Type B pancreatic cell (in vitro differentiated cells): ENCODE results near the gene TDRD10. TPM values are rescaled to one million over a fixed set of nuclear protein-coding genes. Genes with fewer than 3 reads are reported as not detected.

ENCODE experiments used
- DNase-seq: peaks from one replicate; pipeline ENCODE4 v3.0.0; 2021; ENCODE audit warnings: mixed read lengths; ENCODE audit not compliant: unreplicated experiment; ENCODE audit errors: extremely low spot score
- H3K27ac Mint-ChIP-seq: 2 replicates; pipeline ENCODE4 v1.8.0; 2021; ENCODE audit warnings: mild to moderate bottlenecking, mixed read lengths
- H3K27me3 Mint-ChIP-seq: 2 replicates; pipeline ENCODE4 v1.8.0; 2021; ENCODE audit warnings: mixed read lengths
- H3K36me3 Mint-ChIP-seq: 2 replicates; pipeline ENCODE4 v1.8.0; 2021; ENCODE audit warnings: mixed read lengths
- H3K4me1 Mint-ChIP-seq: one replicate; pipeline ENCODE4 v1.8.0; 2021; ENCODE audit warnings: mixed read lengths; ENCODE audit not compliant: unreplicated experiment
- H3K4me3 Mint-ChIP-seq: 2 replicates; pipeline ENCODE4 v1.8.0; 2021; ENCODE audit warnings: mild to moderate bottlenecking, mixed read lengths
- H3K9me3 Mint-ChIP-seq: 2 replicates; pipeline ENCODE4 v1.8.0; 2021; ENCODE audit warnings: mixed read lengths
- total RNA-seq: library from RNA; stranded (reverse); gene quantifications from 2 replicates; pipeline ENCODE4 v1.2.1, GENCODE V29; 2021; ENCODE audit warnings: low replicate concordance
- TF ChIP-seq, protein P1 (sequence below): fragments of 200-600 bp; sonication (generic); conservative IDR thresholded peaks from 2 replicates; pipeline ENCODE4 v1.5.0; 2021; ENCODE audit warnings: antibody characterized with exemption, mild to moderate bottlenecking

The TDRD10 gene
- total RNA-seq, 1 donor from 2014 or later = not detected

DNA sequence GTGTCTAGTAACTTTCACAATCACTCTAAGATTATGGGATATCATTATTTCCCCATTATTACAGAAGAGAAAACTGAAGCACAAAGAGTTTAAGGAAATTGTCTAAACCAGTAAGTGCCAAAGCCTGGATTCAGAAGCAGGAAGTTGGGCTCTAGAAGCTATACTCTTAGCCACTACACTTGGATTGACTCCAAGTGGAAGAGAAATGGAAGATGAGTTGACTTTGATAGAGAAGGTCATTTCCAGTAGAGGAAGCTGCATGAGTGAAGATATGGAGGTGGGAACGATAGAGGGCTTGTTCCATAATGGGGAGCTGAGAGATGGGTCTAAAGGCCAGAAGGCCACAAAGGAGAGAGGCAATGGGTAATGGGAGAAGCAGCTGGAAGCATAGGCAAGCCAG lies 11.7 kb upstream of the TDRD10 start:
- Mint-ChIP-seq H3K4me1 (peaks cover 11% of the 10 kb centered on the region), H3K4me3 (no peak overlapping the region), H3K9me3 (no peaks in the 10 kb centered on the region), H3K36me3 (no peaks in the 10 kb centered on the region), H3K27me3 (peaks cover 34% of the 10 kb centered on the region), H3K27ac (no peak overlapping the region)
- no peak for DNase-seq
- TF ChIP-seq, protein P1, sequence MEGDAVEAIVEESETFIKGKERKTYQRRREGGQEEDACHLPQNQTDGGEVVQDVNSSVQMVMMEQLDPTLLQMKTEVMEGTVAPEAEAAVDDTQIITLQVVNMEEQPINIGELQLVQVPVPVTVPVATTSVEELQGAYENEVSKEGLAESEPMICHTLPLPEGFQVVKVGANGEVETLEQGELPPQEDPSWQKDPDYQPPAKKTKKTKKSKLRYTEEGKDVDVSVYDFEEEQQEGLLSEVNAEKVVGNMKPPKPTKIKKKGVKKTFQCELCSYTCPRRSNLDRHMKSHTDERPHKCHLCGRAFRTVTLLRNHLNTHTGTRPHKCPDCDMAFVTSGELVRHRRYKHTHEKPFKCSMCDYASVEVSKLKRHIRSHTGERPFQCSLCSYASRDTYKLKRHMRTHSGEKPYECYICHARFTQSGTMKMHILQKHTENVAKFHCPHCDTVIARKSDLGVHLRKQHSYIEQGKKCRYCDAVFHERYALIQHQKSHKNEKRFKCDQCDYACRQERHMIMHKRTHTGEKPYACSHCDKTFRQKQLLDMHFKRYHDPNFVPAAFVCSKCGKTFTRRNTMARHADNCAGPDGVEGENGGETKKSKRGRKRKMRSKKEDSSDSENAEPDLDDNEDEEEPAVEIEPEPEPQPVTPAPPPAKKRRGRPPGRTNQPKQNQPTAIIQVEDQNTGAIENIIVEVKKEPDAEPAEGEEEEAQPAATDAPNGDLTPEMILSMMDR = no peak

DNA sequence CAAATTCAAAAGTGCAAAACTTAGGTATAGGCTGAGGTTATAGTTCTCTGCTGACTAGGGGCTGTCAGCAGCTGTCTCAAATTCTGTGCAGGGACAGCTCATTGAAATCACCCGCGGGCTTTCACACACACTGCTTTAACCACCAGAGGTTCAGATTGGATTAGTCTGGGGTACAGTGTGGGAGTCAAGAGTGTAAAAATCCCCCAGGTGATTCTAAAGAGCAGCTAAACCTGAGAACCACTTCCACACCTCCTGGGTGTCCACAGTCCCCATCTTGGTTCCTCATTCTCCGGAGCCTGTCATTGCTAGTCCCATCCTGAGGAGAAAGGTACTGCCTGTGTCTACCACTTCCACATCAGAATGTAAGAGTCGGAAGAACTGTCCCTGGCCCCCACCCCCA lies 9.9 kb upstream of the TDRD10 start:
- Mint-ChIP-seq H3K4me3 (no peak overlapping the region), H3K4me1 (peaks cover 8% of the 10 kb centered on the region), H3K27me3 (peaks cover 39% of the 10 kb centered on the region), H3K27ac (no peak overlapping the region), H3K36me3 (no peaks in the 10 kb centered on the region), H3K9me3 (no peaks in the 10 kb centered on the region)
- TF ChIP-seq, protein P1 = no peak
- DNase-seq = no peak

DNA sequence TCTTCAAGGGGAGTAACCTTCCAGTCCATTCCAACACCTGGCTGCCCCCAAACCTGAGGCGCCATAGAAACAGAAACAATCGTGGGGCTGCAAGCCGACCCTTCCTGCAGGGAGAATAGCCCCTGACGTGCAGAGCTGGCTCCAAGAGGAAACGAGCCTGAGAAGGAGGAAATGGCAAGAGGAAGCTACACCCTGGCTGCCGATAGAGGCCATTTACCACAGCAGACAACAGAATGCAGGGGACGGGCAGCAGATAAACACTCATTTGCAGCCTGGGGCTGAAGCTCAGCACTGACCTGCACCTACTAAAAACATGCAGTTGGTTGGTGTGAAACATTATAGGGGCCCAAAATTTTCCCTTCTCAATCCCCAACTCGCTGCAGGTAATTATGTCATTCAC lies 8.7 kb upstream of the TDRD10 start:
- H3K4me1 Mint-ChIP-seq = peaks cover 8% of the 10 kb centered on the region
- no peak for DNase-seq
- H3K27ac Mint-ChIP-seq = no peak overlapping the region
- H3K9me3 Mint-ChIP-seq = no peaks in the 10 kb centered on the region
- peaks cover 41% of the 10 kb centered on the region for H3K27me3 Mint-ChIP-seq
- TF ChIP-seq, protein P1 = no peak
- H3K4me3 Mint-ChIP-seq = no peak overlapping the region
- no peaks in the 10 kb centered on the region for H3K36me3 Mint-ChIP-seq

DNA sequence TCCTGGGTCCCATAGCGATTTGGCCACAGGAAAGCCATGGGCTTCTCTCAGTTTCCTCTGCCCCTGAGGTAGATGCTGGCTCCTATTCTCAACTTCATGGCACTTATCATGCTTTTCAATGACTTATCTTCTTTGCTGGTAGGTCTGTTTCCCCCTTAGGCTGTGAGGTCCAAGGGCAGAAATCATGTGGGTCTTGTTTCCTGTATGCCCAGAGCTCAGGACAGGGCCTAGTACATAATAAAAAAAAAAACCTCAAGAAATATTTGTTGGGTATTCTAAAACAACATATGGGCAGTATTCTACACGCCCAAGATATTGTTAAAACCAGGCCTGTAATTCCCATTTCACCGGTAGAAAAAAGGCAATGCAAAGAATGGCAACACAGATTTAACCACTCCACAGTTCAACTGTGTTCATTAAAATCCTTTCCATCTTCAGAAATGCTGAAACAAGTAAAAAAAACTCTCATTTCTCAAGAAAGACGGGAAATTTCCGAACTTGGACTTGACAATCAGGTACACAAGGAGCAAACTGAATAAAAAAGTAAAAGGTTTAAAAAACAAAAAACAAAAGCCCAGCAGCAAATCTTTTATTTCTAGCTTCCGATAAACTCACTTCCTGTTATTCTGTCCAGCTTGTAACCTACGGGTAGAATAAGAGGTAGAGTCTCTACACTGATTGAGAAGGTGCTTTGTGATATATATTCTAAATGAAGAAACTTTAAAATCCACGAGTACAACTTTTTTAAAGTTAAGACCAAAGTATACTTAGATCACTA lies 6.3 kb upstream of the TDRD10 start:
- peaks cover 8% of the 10 kb centered on the region for H3K4me1 Mint-ChIP-seq
- H3K27ac Mint-ChIP-seq = no peak overlapping the region
- H3K27me3 Mint-ChIP-seq = peaks cover 54% of the 10 kb centered on the region
- H3K4me3 Mint-ChIP-seq = no peak overlapping the region
- no peaks in the 10 kb centered on the region for H3K9me3 Mint-ChIP-seq
- no peak for DNase-seq
- TF ChIP-seq, protein P1 = no peak
- H3K36me3 Mint-ChIP-seq = no peaks in the 10 kb centered on the region

DNA sequence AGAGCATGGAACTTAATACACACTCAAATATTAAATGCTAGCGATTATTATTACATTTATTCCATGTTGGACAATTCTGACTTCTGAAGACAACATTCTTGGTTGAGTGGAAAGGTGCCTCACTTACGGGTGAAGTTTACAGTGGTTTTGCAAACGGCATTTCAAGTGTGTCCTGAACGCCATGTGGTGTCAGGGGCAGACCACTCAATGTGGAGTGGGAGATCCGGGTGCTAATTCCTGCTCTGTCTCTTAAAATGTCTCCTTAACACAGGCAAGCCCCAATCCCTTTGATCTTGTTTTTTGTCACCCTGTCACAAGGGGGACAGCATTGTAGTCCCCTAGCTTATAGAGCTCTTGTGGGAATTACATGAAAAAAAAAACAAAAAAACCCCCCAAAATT lies 5.6 kb upstream of the TDRD10 start:
- H3K9me3 Mint-ChIP-seq = no peaks in the 10 kb centered on the region
- H3K4me1 Mint-ChIP-seq = peaks cover 8% of the 10 kb centered on the region
- H3K27ac Mint-ChIP-seq = no peak overlapping the region
- H3K4me3 Mint-ChIP-seq = no peak overlapping the region
- TF ChIP-seq, protein P1 = no peak
- DNase-seq = no peak
- no peaks in the 10 kb centered on the region for H3K36me3 Mint-ChIP-seq
- H3K27me3 Mint-ChIP-seq = peaks cover 56% of the 10 kb centered on the region
